RWPE2 (cell line): ENCODE results near the gene AGXT2.
A peak's percentile ranks its signal among the peaks of the same experiment; 100 is the strongest.

Experiments
- ATAC-seq: fragments of 200-7000 bp; cut with Tn5 transposase; 3 replicates; pipeline ENCODE4 v1.9.1; 2021; ENCODE audit warnings: low read depth
- DNase-seq: peaks from one replicate; pipeline ENCODE4 v3.0.0-alpha.2; 2020; ENCODE audit warnings: low spot score
- H3K27ac ChIP-seq: fragments of 450-650 bp; 2 replicates; pipeline ENCODE4 v1.5.1; 2017; ENCODE audit warnings: mild to moderate bottlenecking; ENCODE audit not compliant: poor library complexity, severe bottlenecking
- H3K27me3 ChIP-seq: fragments of 250-450 bp; sonication (Bioruptor Pico); 2 replicates; pipeline ENCODE4 v1.5.1; 2021; ENCODE audit warnings: mild to moderate bottlenecking, moderate library complexity; ENCODE audit not compliant: insufficient read depth, poor library complexity, severe bottlenecking
- H3K36me3 ChIP-seq: fragments of 250-450 bp; sonication (Bioruptor Pico); 2 replicates; pipeline ENCODE4 v1.5.1; 2020; ENCODE audit warnings: low read depth, mild to moderate bottlenecking, moderate library complexity
- H3K4me1 ChIP-seq: fragments of 250-450 bp; sonication (Bioruptor Pico); 2 replicates; pipeline ENCODE4 v1.5.1; 2021; ENCODE audit warnings: mild to moderate bottlenecking, moderate library complexity; ENCODE audit not compliant: insufficient read depth, poor library complexity, severe bottlenecking
- H3K4me3 ChIP-seq: fragments of 250-450 bp; sonication (Bioruptor Pico); 2 replicates; pipeline ENCODE4 v1.5.1; 2021; ENCODE audit warnings: mild to moderate bottlenecking, moderate library complexity; ENCODE audit not compliant: severe bottlenecking
- H3K9me3 ChIP-seq: fragments of 250-450 bp; sonication (Bioruptor Pico); 2 replicates; pipeline ENCODE4 v1.5.1; 2021; ENCODE audit warnings: mild to moderate bottlenecking, moderate library complexity; ENCODE audit not compliant: severe bottlenecking
- TF ChIP-seq, protein P1 (sequence below): fragments of 450-650 bp; IDR thresholded peaks from one replicate; pipeline ENCODE4 v1.5.1; 2017; ENCODE audit warnings: mild to moderate bottlenecking, moderate library complexity; ENCODE audit not compliant: poor library complexity, severe bottlenecking

AGXT2 gene

DNA sequence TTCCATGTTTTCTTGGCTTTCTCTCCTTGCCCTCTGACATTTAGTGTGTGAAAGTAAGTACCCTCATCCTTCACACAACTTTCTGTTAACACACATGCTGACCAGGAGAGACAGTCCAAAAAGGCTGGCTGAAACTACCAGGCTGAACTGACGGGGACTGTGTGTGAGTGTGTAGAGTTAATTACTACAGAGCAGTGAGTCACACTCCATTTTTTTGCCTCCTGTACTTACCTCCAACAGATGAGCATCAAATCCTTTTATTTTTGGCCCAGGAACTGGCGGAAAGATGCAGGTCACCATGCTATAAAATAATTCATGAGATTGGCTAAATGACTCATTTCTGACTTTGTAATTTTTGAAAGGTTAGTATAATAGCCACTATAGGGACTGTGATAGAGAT lies 20.2 kb upstream of the AGXT2 start:
- TF ChIP-seq, protein P1, sequence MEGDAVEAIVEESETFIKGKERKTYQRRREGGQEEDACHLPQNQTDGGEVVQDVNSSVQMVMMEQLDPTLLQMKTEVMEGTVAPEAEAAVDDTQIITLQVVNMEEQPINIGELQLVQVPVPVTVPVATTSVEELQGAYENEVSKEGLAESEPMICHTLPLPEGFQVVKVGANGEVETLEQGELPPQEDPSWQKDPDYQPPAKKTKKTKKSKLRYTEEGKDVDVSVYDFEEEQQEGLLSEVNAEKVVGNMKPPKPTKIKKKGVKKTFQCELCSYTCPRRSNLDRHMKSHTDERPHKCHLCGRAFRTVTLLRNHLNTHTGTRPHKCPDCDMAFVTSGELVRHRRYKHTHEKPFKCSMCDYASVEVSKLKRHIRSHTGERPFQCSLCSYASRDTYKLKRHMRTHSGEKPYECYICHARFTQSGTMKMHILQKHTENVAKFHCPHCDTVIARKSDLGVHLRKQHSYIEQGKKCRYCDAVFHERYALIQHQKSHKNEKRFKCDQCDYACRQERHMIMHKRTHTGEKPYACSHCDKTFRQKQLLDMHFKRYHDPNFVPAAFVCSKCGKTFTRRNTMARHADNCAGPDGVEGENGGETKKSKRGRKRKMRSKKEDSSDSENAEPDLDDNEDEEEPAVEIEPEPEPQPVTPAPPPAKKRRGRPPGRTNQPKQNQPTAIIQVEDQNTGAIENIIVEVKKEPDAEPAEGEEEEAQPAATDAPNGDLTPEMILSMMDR: no peak
- no peaks in the 10 kb centered on the region for H3K4me1 ChIP-seq
- ATAC-seq: peak; percentile 48; the same call in 1 of the 3 replicates
- H3K27me3 ChIP-seq: peaks cover 6% of the 10 kb centered on the region
- H3K9me3 ChIP-seq: no peaks in the 10 kb centered on the region
- no peak overlapping the region for H3K27ac ChIP-seq
- no peaks in the 10 kb centered on the region for H3K36me3 ChIP-seq
- H3K4me3 ChIP-seq: no peak overlapping the region
- DNase-seq: no peak

DNA sequence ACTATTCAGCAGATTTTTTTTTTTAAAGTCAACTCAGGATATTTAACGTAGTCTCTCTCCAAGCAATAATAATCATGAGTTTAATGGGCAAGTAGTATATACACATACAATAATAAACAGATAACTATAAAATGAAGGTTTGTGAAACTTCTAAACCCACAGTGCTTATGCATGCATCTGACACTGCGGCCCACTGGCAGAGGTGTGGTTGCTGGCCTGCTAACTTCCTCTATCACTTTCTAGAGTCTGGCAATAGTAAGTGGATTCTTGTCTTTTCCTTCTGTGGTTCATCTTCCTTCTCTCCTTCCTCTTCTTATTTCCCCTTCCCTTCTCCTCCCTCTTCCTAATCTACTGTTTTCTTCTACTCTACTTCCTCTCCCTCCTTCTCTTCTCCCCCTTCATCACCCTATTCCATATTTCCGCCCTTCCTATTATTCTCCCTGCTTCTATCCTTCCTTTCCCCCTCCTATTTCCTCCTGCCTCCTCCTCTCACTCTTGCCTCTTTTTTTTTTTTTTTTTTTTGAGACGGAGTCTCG lies 18.6 kb upstream of the AGXT2 start:
- DNase-seq (no peak), ATAC-seq (no peak)
- TF ChIP-seq, protein P1: no peak
- no peaks in the 10 kb centered on the region for H3K9me3 ChIP-seq
- no peaks in the 10 kb centered on the region for H3K36me3 ChIP-seq
- H3K4me3 ChIP-seq: no peak overlapping the region
- H3K4me1 ChIP-seq: no peaks in the 10 kb centered on the region
- H3K27me3 ChIP-seq: peaks cover 6% of the 10 kb centered on the region
- no peak overlapping the region for H3K27ac ChIP-seq

DNA sequence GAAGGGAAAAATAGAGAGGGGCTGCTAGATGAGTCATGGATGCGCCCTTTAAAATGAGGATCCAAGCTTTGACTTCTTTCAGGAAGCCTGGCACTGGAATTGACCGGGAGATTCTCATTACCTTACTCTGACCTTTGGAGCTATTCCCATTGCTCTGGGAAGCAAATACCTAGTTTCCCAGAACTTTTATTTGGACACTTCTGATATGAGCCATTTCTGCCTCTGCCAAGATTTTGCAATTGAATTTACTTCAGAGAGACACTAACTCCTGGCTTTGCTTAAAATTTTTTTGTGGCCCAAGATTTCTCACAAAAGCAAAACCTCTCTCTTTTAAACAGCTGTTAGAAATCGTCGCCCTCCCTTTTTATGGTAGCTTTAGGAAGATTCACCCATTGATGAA lies 15.7 kb upstream of the AGXT2 start:
- H3K4me1 ChIP-seq: no peaks in the 10 kb centered on the region
- no peak overlapping the region for H3K4me3 ChIP-seq
- H3K36me3 ChIP-seq: no peaks in the 10 kb centered on the region
- H3K27ac ChIP-seq: no peak overlapping the region
- ATAC-seq (no peak), DNase-seq (no peak)
- peaks cover 3% of the 10 kb centered on the region for H3K27me3 ChIP-seq
- H3K9me3 ChIP-seq: no peaks in the 10 kb centered on the region
- TF ChIP-seq, protein P1: no peak

DNA sequence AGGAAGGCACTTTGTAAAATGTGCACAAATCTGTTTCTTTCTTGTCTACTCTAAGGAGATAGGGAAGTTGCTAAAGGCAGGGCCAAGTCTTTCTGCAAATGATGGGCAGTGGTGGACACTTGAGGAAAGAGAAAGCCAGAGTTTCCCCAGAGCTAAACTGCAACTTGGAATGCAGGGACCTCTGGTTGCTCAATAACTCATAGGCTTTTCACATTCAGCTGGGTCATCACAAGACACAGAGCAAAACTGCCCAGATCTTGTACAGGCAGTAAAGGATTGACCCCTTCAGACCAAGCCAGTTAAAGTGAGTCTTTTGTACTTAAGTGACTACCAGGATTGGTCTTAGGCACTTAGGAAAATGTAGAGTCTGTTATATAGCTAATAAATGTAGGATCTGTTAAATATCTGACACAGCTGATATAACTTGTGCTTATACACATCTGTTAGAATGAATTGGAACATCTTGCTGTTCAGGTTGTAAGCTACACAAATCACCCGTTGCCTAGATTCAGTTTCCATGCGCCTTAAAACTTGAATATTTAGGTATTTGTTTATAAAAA lies 13.5 kb upstream of the AGXT2 start:
- Histone ChIP-seq H3K27me3 (peaks cover 8% of the 10 kb centered on the region), H3K4me3 (no peak overlapping the region), H3K36me3 (no peaks in the 10 kb centered on the region), H3K27ac (no peak overlapping the region), H3K4me1 (no peaks in the 10 kb centered on the region), H3K9me3 (no peaks in the 10 kb centered on the region)
- TF ChIP-seq, protein P1: no peak
- no peak for DNase-seq
- ATAC-seq: no peak

DNA sequence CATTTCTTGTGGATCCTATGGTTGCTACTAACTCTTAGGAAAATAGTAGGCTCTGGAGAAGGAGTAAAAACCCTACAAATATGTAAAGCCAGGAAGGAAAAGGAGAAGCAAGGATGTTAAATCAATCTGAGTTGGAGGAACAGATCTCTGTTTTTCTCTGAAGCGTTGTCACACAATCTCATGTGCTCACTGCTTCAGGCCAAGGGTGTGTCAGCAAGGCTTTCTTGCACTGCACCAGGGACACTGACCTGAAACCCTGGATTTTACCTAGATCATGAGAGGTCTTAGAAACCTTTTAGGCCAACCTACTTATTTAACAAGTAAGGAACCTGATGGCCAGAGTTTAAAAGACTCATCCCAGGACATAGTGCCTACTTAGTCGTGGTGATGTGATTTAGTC lies 12.5 kb upstream of the AGXT2 start:
- no peaks in the 10 kb centered on the region for H3K36me3 ChIP-seq
- no peak overlapping the region for H3K27ac ChIP-seq
- no peaks in the 10 kb centered on the region for H3K4me1 ChIP-seq
- DNase-seq: no peak
- no peak for ATAC-seq
- H3K4me3 ChIP-seq: no peak overlapping the region
- TF ChIP-seq, protein P1: no peak
- H3K27me3 ChIP-seq: peaks cover 8% of the 10 kb centered on the region
- no peaks in the 10 kb centered on the region for H3K9me3 ChIP-seq
